SH-SY5Y (cell line): ENCODE measurements around the gene PRF1.

Experiments
- GATA2 ChIP-seq: IDR thresholded peaks from 2 replicates; pipeline ENCODE4 v1.6.1; 2011; ENCODE audit warnings: mild to moderate bottlenecking, low read depth, low read length
- GATA3 ChIP-seq: IDR thresholded peaks from 2 replicates; pipeline ENCODE4 v1.6.1; 2011; ENCODE audit warnings: low read depth, mild to moderate bottlenecking, low read length, moderate library complexity

GRCh38 chr10:70650718-70651117 is 48.2 kb upstream of the PRF1 start:
- no peak for TF ChIP-seq GATA2
- no peak for TF ChIP-seq GATA3
